Measurements from ENCODE around the gene HNF1B. TPM values are rescaled to one million over a fixed set of nuclear protein-coding genes. Genes with fewer than 3 reads are reported as not detected.

Gene HNF1B
- polyA plus RNA-seq, 1 of the 3 experiments (the other 2 are of a cell fraction) = not detected

GRCh38 chr17:37642681-37643080, 102.2 kb downstream of the HNF1B start:
- Histone ChIP-seq H3K27me3 (ENCODE audit: insufficient read depth) (no peaks in the 10 kb centered on the region), H3K9me3 (no peaks in the 10 kb centered on the region), H3K9me2 (no peaks in the 10 kb centered on the region), H3K79me2 (ENCODE audit: insufficient read depth) (peaks cover 55% of the 10 kb centered on the region), H3K4me3 (ENCODE audit: low read depth in 2 of 2, low read length in 1 of 2) (peak overlapping the region; percentile 77 to 80), H4K20me1 (ENCODE audit: insufficient read depth) (no peaks in the 10 kb centered on the region), H3K36me3 (replicated peaks in 1 of 2; ENCODE audit: control insufficient read depth in 1 of 2, insufficient read depth in 2 of 2, low read length in 1 of 2) (peaks cover 13 to 28% of the 10 kb centered on the region in 2 experiments), H3K27ac (ENCODE audit: low read depth in 2 of 2, low read length in 1 of 2) (peak overlapping the region; percentile 75 to 81), H3K4me2 (peak overlapping the region; percentile 75), H3K4me1 (ENCODE audit: control insufficient read depth in 1 of 2, insufficient read depth in 2 of 2, low read depth in 1 of 2, low read length in 1 of 2) (peaks cover 0 to 5% of the 10 kb centered on the region in 2 experiments; a peak in 3 of 4 replicates), H3K9ac (peak overlapping the region; percentile 92), H2AFZ (ENCODE audit: low read depth) (peak overlapping the region; percentile 98), H3F3A (replicated peaks; ENCODE audit: insufficient read depth) (peaks cover 4% of the 10 kb centered on the region)
- no peak for TF ChIP-seq SIN3A (IDR thresholded peaks at IDR 0.05; ENCODE audit: borderline replicate concordance, low read depth, low read length)
- TF ChIP-seq MXI1 (IDR thresholded peaks at IDR 0.05; ENCODE audit: low read depth, low read length) = peak; percentile 22; the same call in 1 of the 2 replicates
- WGBS (ENCODE audit: low lambda C conversion rate) = under 1% methylated on average over 7 of the region's 7 CpGs
- ChIA-PET CTCF (interaction anchor here (1.3 kb wide), 1 partner anchor 115 kb away, joined by 5 read pairs; no protein-coding TSS in a partner anchor), POLR2A (interaction anchor here (1.9 kb wide), 1 partner anchor 34 kb away, joined by 6 read pairs; the partner anchor contains the start of gene SYNRG)
- peak; percentile 19 for DNase-seq

- no peak overlapping the region for H3K4me3 ChIP-seq (ENCODE audit: low read depth in 2 of 2, low read length in 1 of 2)
- ChIA-PET POLR2A (no interaction called here), CTCF (no interaction called here)
- H3F3A ChIP-seq (replicated peaks; ENCODE audit: insufficient read depth) = peaks cover 4% of the 10 kb centered on the region
- no peak overlapping the region for H3K4me2 ChIP-seq
- no peak for DNase-seq
- H3K9ac ChIP-seq = no peak overlapping the region
- H3K36me3 ChIP-seq (replicated peaks in 1 of 2; ENCODE audit: control insufficient read depth in 1 of 2, insufficient read depth in 2 of 2, low read length in 1 of 2) = peaks cover 29 to 53% of the 10 kb centered on the region in 2 experiments
- no peaks in the 10 kb centered on the region for H3K27me3 ChIP-seq (ENCODE audit: insufficient read depth)
- H3K9me3 ChIP-seq = no peaks in the 10 kb centered on the region
- peaks cover 82% of the 10 kb centered on the region for H3K79me2 ChIP-seq (ENCODE audit: insufficient read depth)
- H3K27ac ChIP-seq (ENCODE audit: low read depth in 2 of 2, low read length in 1 of 2) = no peak overlapping the region
- H4K20me1 ChIP-seq (ENCODE audit: insufficient read depth) = no peaks in the 10 kb centered on the region
- H3K4me1 ChIP-seq (ENCODE audit: control insufficient read depth in 1 of 2, insufficient read depth in 2 of 2, low read depth in 1 of 2, low read length in 1 of 2) = peaks cover 0 to 5% of the 10 kb centered on the region in 2 experiments; a peak in 3 of 4 replicates
- TF ChIP-seq IRF3 (IDR thresholded peaks at IDR 0.05; ENCODE audit: low read depth, low read length) = no peak
- TF ChIP-seq MEF2A (IDR thresholded peaks at IDR 0.05; ENCODE audit: borderline replicate concordance, low read depth) = no peak
- no peak for TF ChIP-seq USF1 (IDR thresholded peaks at IDR 0.05; ENCODE audit: borderline replicate concordance, low read depth)
- TF ChIP-seq RFX5 (IDR thresholded peaks at IDR 0.05; ENCODE audit: low read length) = no peak
- no peak for TF ChIP-seq SIN3A (IDR thresholded peaks at IDR 0.05; ENCODE audit: borderline replicate concordance, low read depth, low read length)
- no peak for TF ChIP-seq GATA2 (CRISPR knock-in tag; IDR thresholded peaks at IDR 0.05)
- no peak for TF ChIP-seq CHD2 (IDR thresholded peaks at IDR 0.05; ENCODE audit: low read length, partially characterized antibody)
- no peak for TF ChIP-seq SMC3 (IDR thresholded peaks at IDR 0.05; ENCODE audit: low read depth, low read length)
- no peak for TF ChIP-seq YY1 (IDR thresholded peaks at IDR 0.05; ENCODE audit: low read depth)
- no peak for TF ChIP-seq MXI1 (IDR thresholded peaks at IDR 0.05; ENCODE audit: low read depth, low read length)
- TF ChIP-seq TAF1 (IDR thresholded peaks at IDR 0.05; ENCODE audit: borderline replicate concordance, low read depth, low read length) = no peak
- no peak for TF ChIP-seq NFIC (IDR thresholded peaks at IDR 0.05; ENCODE audit: borderline replicate concordance)
- TF ChIP-seq RAD21 (IDR thresholded peaks at IDR 0.05; ENCODE audit: low read length) = no peak
- no peak for TF ChIP-seq FOXM1 (IDR thresholded peaks at IDR 0.05; ENCODE audit: low read depth)
- no peaks in the 10 kb centered on the region for H3K9me2 ChIP-seq
- no peak overlapping the region for H2AFZ ChIP-seq (ENCODE audit: low read depth)
Measured at GRCh38 chr17:37640015-37640414, 104.8 kb downstream of the HNF1B start.

Data from SK-N-SH (cell line).